ENCODE measurements around the gene MCRIP1.

DNA sequence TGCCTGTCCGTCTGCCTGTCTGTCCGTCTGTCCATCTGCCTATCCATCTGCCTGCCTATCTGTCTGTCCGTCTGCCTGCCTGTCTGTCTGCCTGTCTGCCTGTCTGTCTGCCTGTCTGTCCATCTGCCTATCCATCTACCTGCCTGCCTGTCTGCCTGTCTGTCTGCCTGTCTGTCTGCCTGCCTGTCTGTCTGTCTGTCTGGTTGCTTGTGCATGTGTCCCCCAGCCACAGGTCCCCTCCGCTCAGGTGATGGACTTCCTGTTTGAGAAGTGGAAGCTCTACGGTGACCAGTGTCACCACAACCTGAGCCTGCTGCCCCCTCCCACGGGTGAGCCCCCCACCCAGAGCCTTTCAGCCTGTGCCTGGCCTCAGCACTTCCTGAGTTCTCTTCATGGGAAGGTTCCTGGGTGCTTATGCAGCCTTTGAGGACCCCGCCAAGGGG is 23.5 kb downstream of the MCRIP1 start:
- TF ChIP-seq EZH2 (IDR thresholded peaks at IDR 0.05; ENCODE audit: borderline replicate concordance) (no peak), EZH2phosphoT487 (IDR thresholded peaks at IDR 0.05; ENCODE audit: low read depth, severe bottlenecking, unreplicated experiment) (no peak)
- TF ChIP-seq, protein P1, sequence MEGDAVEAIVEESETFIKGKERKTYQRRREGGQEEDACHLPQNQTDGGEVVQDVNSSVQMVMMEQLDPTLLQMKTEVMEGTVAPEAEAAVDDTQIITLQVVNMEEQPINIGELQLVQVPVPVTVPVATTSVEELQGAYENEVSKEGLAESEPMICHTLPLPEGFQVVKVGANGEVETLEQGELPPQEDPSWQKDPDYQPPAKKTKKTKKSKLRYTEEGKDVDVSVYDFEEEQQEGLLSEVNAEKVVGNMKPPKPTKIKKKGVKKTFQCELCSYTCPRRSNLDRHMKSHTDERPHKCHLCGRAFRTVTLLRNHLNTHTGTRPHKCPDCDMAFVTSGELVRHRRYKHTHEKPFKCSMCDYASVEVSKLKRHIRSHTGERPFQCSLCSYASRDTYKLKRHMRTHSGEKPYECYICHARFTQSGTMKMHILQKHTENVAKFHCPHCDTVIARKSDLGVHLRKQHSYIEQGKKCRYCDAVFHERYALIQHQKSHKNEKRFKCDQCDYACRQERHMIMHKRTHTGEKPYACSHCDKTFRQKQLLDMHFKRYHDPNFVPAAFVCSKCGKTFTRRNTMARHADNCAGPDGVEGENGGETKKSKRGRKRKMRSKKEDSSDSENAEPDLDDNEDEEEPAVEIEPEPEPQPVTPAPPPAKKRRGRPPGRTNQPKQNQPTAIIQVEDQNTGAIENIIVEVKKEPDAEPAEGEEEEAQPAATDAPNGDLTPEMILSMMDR (IDR thresholded peaks at IDR 0.05; ENCODE audit: poor library complexity): no peak
